GM12878 (cell line): ENCODE measurements around the gene ESYT2. TPM values are rescaled to one million over a fixed set of nuclear protein-coding genes. Genes with fewer than 3 reads are reported as not detected.

Source experiments
- BHLHE40 ChIP-seq, 2 experiments: fragments of 450-650 bp in 1 of 2; IDR thresholded peaks; 2 replicates each; pipeline ENCODE4 v1.6.1; 2011 to 2017; ENCODE audit warnings: low read depth in 2 of 2, borderline replicate concordance in 1 of 2, improper control_type of control experiment in 1 of 2, low read length in 1 of 2, mild to moderate bottlenecking in 1 of 2
- CHD1 ChIP-seq: IDR thresholded peaks from 2 replicates; pipeline ENCODE4 v1.6.1; 2012; ENCODE audit warnings: low read depth, low read length, improper control_type of control experiment
- DPF2 ChIP-seq: fragments of 450-650 bp; IDR thresholded peaks from 2 replicates; pipeline ENCODE4 v1.6.1; 2017; ENCODE audit warnings: mild to moderate bottlenecking
- HDGF ChIP-seq: fragments of 450-650 bp; IDR thresholded peaks from 2 replicates; pipeline ENCODE4 v1.6.1; 2016; ENCODE audit warnings: antibody characterized with exemption
- IRF3 ChIP-seq: fragments of 450-650 bp; IDR thresholded peaks from 2 replicates; pipeline ENCODE4 v1.6.1; 2014; ENCODE audit warnings: mild to moderate bottlenecking
- MEF2B ChIP-seq: fragments of 450-650 bp; IDR thresholded peaks from 2 replicates; pipeline ENCODE4 v1.6.1; 2018; ENCODE audit warnings: mild to moderate bottlenecking, moderate library complexity; ENCODE audit not compliant: partially characterized antibody, poor library complexity, severe bottlenecking
- MYC ChIP-seq: IDR thresholded peaks from 2 replicates; pipeline ENCODE4 v1.6.1; 2011; ENCODE audit warnings: mild to moderate bottlenecking, low read length, moderate library complexity, inconsistent platforms; ENCODE audit not compliant: insufficient read depth, insufficient replicate concordance, insufficient read length, severe bottlenecking
- NBN ChIP-seq: fragments of 450-650 bp; IDR thresholded peaks from 2 replicates; pipeline ENCODE4 v1.6.1; 2016
- NFXL1 ChIP-seq: fragments of 450-650 bp; IDR thresholded peaks from 2 replicates; pipeline ENCODE4 v1.6.1; 2017; ENCODE audit warnings: antibody characterized with exemption, mild to moderate bottlenecking, borderline replicate concordance
- PML ChIP-seq: IDR thresholded peaks from 2 replicates; pipeline ENCODE4 v1.6.1; 2012; ENCODE audit warnings: low read length, inconsistent platforms
- POLR2AphosphoS5 ChIP-seq: IDR thresholded peaks from 2 replicates; pipeline ENCODE4 v1.6.1; 2011; ENCODE audit warnings: mild to moderate bottlenecking, low read length, inconsistent platforms
- RAD21 ChIP-seq: IDR thresholded peaks from 2 replicates; pipeline ENCODE4 v1.6.1; 2011; ENCODE audit warnings: mild to moderate bottlenecking, low read depth, low read length, moderate library complexity; ENCODE audit not compliant: insufficient read depth
- RBBP5 ChIP-seq: fragments of 200-600 bp; sonication (generic); conservative IDR thresholded peaks from 2 replicates; pipeline ENCODE4 v1.6.1; 2016
- REST ChIP-seq: IDR thresholded peaks from 2 replicates; pipeline ENCODE4 v1.6.1; 2012; ENCODE audit warnings: mild to moderate bottlenecking, low read depth, low read length
- RUNX3 ChIP-seq: IDR thresholded peaks from 2 replicates; pipeline ENCODE4 v1.6.1; 2012; ENCODE audit warnings: low read length, inconsistent platforms
- SMAD1 ChIP-seq: fragments of 450-650 bp; IDR thresholded peaks from 2 replicates; pipeline ENCODE4 v1.6.1; 2018; ENCODE audit warnings: mild to moderate bottlenecking, low read depth; ENCODE audit not compliant: partially characterized antibody
- TCF12 ChIP-seq: IDR thresholded peaks from 2 replicates; pipeline ENCODE4 v1.6.1; 2011; ENCODE audit warnings: low read depth, mild to moderate bottlenecking, low read length
- TCF3 ChIP-seq: IDR thresholded peaks from 2 replicates; pipeline ENCODE4 v1.6.1; 2012; ENCODE audit warnings: low read depth, mild to moderate bottlenecking, low read length, borderline replicate concordance; ENCODE audit not compliant: insufficient read depth
- TCF7 ChIP-seq: IDR thresholded peaks from 2 replicates; pipeline ENCODE4 v1.6.1; 2014; ENCODE audit warnings: antibody characterized with exemption, borderline replicate concordance
- YBX1 ChIP-seq: fragments of 450-650 bp; IDR thresholded peaks from 2 replicates; pipeline ENCODE4 v1.6.1; 2016; ENCODE audit warnings: antibody characterized with exemption
- ZBTB11 ChIP-seq: fragments of 450-650 bp; formaldehyde crosslinking; IDR thresholded peaks from 2 replicates; pipeline ENCODE4 v1.5.0; 2022; ENCODE audit warnings: mild to moderate bottlenecking, missing genetic modification characterization
- ZNF274 ChIP-seq: IDR thresholded peaks from one replicate; pipeline ENCODE4 v1.8.0; 2011; ENCODE audit not compliant: insufficient read length, insufficient read depth
- ZNF384 ChIP-seq: IDR thresholded peaks from 2 replicates; pipeline ENCODE4 v1.6.1; 2012; ENCODE audit warnings: low read depth, mild to moderate bottlenecking, low read length, improper control_type of control experiment, borderline replicate concordance
- polyA plus RNA-seq, 11 experiments: library from polyadenylated mRNA; depleted of rRNA in 4 of 11; unstranded in 6 of 11; stranded (reverse) in 5 of 11; fragments of >200 nt; fragmentation: Nextera tagmentation in 4 of 11; fragmentation: Illumina TruSeq in 1 of 11; extraction: Ambion mirVana in 4 of 11; extraction: Trizol in 1 of 11; gene quantifications; 1 replicate in 1 of 11; 2 replicates in 10 of 11; pipeline versions ENCODE4 v1.2.1 to v1.2.3, GENCODE V29; 2011 to 2016; ENCODE audit warnings: inconsistent platforms in 2 of 11, missing spikeins in 2 of 11, low read depth in 1 of 11
- total RNA-seq, 4 experiments: library from RNA; depleted of rRNA in 3 of 4; stranded (reverse); fragments of >200 nt in 3 of 4; fragmentation: Illumina TruSeq in 1 of 4; extraction: Trizol in 1 of 4; gene quantifications; 2 replicates each; pipeline versions ENCODE4 v1.2.1 to v1.2.3, GENCODE V29; 2013 to 2021

Gene ESYT2
- total and polyA plus RNA-seq, 10 of the 15 experiments (the other 5 are each of a cell fraction or from before 2014, with no cell fraction given) = 1.9 to 44.6 (median 21.4) TPM

- TF ChIP-seq TCF12 (peak; percentile 69; the same call in 1 of the 2 replicates), PML (peak; percentile 39; the same call in 1 of the 2 replicates), ZNF274 (no peak), TCF3 (0 out of 2 replicates have a peak, but pooled peaks have one; percentile 18), RUNX3 (peak; percentile 65), RAD21 (no peak; the same call in 1 of the 2 replicates), DPF2 (peak; percentile 82), RBBP5 (no peak), YBX1 (no peak), REST (no peak), ZNF384 (no peak), TCF7 (no peak), SMAD1 (peak; percentile 64), ZBTB11 (CRISPR knock-in tag) (no peak), MYC (no peak), HDGF (peak; percentile 80; the same call in 1 of the 2 replicates), NFXL1 (no peak), POLR2AphosphoS5 (0 out of 2 replicates have a peak, but pooled peaks have one; percentile 62), NBN (peak; percentile 78; the same call in 1 of the 2 replicates), BHLHE40 (IDR thresholded peaks at IDR 0.05; ENCODE audit: borderline replicate concordance in 1 of 2, low read depth in 2 of 2, low read length in 1 of 2) (peak; percentile 49 to 54; a peak in 2 of 4 replicates), CHD1 (no peak), MEF2B (peak; percentile 41), IRF3 (no peak)
Observed at GRCh38 chr7:158818325-158819213, 10.7 kb downstream of the ESYT2 start (continued).
